Measurements from ENCODE around the gene KIAA0319L. TPM values are rescaled to one million over a fixed set of nuclear protein-coding genes. Genes with fewer than 3 reads are reported as not detected.
A peak's percentile ranks its signal among the peaks of the same experiment; 100 is the strongest.

KIAA0319L gene
- total and polyA plus RNA-seq, 2 donors (not counting 3 experiments of a cell fraction or from before 2014, with no cell fraction given), result 31.4 to 43.4 TPM

- ChIA-PET POLR2A (no interaction called here), CTCF (interaction anchor here (1.4 to 1.5 kb wide), 2 partner anchors 16 to 130 kb away, joined by 4 read pairs; no protein-coding TSS in a partner anchor)
- dilution Hi-C loops (cut with MboI; ENCODE audit: extremely low pct_ligation_motif_present, low sequenced_read_pairs) (no loop called here), intact Hi-C loops (cut with micrococcal nuclease) (no loop called here)
- Histone ChIP-seq H3K4me1 (ENCODE audit: control insufficient read depth, extremely low read depth, insufficient read depth, low read length) (no peaks in the 10 kb centered on the region), H4K20me1 (replicated peaks; ENCODE audit: control insufficient read depth, extremely low read depth, insufficient read depth, low read length) (no peaks in the 10 kb centered on the region), H2AFZ (ENCODE audit: low read depth, low read length) (no peak overlapping the region), H3K27ac (ENCODE audit: insufficient read depth, low read depth, low read length) (no peak overlapping the region), H3K9me3 (replicated peaks; ENCODE audit: control insufficient read depth, insufficient read depth, low read length) (no peaks in the 10 kb centered on the region), H3K27me3 (ENCODE audit: control insufficient read depth in 2 of 2, insufficient read depth in 2 of 2, low read length in 2 of 2) (no peaks in the 10 kb centered on the region), H3K9me1 (replicated peaks; ENCODE audit: control insufficient read depth, extremely low read depth, insufficient read depth, low read length) (no peaks in the 10 kb centered on the region), H3K36me3 (ENCODE audit: control insufficient read depth in 2 of 2, extremely low read depth in 1 of 2, insufficient read depth in 2 of 2, low read length in 2 of 2) (peaks cover 0 to 21% of the 10 kb centered on the region in 2 experiments), H3K79me2 (ENCODE audit: control insufficient read depth, insufficient read depth, low read length) (no peaks in the 10 kb centered on the region), H3K4me3 (replicated peaks in 1 of 3; ENCODE audit: insufficient read depth in 1 of 3, low read depth in 1 of 3, low read length in 3 of 3) (no peak overlapping the region), H3K4me2 (ENCODE audit: insufficient read depth, low read length) (no peak overlapping the region), H3K9ac (replicated peaks; ENCODE audit: extremely low read depth, insufficient read depth, low read length) (no peak overlapping the region)
- DNase-seq (ENCODE audit: low read depth, low spot score) (no peak), FAIRE-seq (no peak)
- no TSS peak for BruUV-seq (replicated peaks)
- TF ChIP-seq MYC (IDR thresholded peaks at IDR 0.05; ENCODE audit: low read depth, low read length) (no peak), EZH2 (IDR thresholded peaks at IDR 0.05; ENCODE audit: borderline replicate concordance, low read depth, low read length, severe bottlenecking) (no peak), POLR2A (IDR thresholded peaks at IDR 0.05; ENCODE audit: low read depth, low read length) (no peak)
- TF ChIP-seq, protein P1, sequence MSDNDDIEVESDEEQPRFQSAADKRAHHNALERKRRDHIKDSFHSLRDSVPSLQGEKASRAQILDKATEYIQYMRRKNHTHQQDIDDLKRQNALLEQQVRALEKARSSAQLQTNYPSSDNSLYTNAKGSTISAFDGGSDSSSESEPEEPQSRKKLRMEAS (IDR thresholded peaks at IDR 0.05; ENCODE audit: insufficient read depth, insufficient read length), result no peak
Observed at GRCh38 chr1:35434703-35435102, 122.5 kb downstream of the KIAA0319L start.

GRCh38 chr1:35433714-35434113, 123.5 kb downstream of the KIAA0319L start:
- Histone ChIP-seq H3K9ac (replicated peaks; ENCODE audit: extremely low read depth, insufficient read depth, low read length) (no peak overlapping the region), H3K36me3 (ENCODE audit: control insufficient read depth in 2 of 2, extremely low read depth in 1 of 2, insufficient read depth in 2 of 2, low read length in 2 of 2) (peaks cover 0 to 21% of the 10 kb centered on the region in 2 experiments), H4K20me1 (replicated peaks; ENCODE audit: control insufficient read depth, extremely low read depth, insufficient read depth, low read length) (no peaks in the 10 kb centered on the region), H3K4me2 (ENCODE audit: insufficient read depth, low read length) (no peak overlapping the region), H3K9me1 (replicated peaks; ENCODE audit: control insufficient read depth, extremely low read depth, insufficient read depth, low read length) (no peaks in the 10 kb centered on the region), H3K27ac (ENCODE audit: insufficient read depth, low read depth, low read length) (no peak overlapping the region), H3K4me1 (ENCODE audit: control insufficient read depth, extremely low read depth, insufficient read depth, low read length) (no peaks in the 10 kb centered on the region), H3K27me3 (ENCODE audit: control insufficient read depth in 2 of 2, insufficient read depth in 2 of 2, low read length in 2 of 2) (no peaks in the 10 kb centered on the region), H3K9me3 (replicated peaks; ENCODE audit: control insufficient read depth, insufficient read depth, low read length) (no peaks in the 10 kb centered on the region), H2AFZ (ENCODE audit: low read depth, low read length) (no peak overlapping the region), H3K4me3 (replicated peaks in 1 of 3; ENCODE audit: insufficient read depth in 1 of 3, low read depth in 1 of 3, low read length in 3 of 3) (no peak overlapping the region), H3K79me2 (ENCODE audit: control insufficient read depth, insufficient read depth, low read length) (no peaks in the 10 kb centered on the region)
- CTCF ChIA-PET, result interaction anchor here (1.4 kb wide), 1 partner anchor 17 kb away, joined by 4 read pairs; no protein-coding TSS in a partner anchor
- FAIRE-seq, result no peak
- intact Hi-C loops (cut with micrococcal nuclease) (no loop called here), dilution Hi-C loops (cut with MboI; ENCODE audit: extremely low pct_ligation_motif_present, low sequenced_read_pairs) (no loop called here)
- DNase-seq (ENCODE audit: low read depth, low spot score), result no peak
- TSS peak; percentile 50 for BruUV-seq (replicated peaks)
- TF ChIP-seq CTCF (IDR thresholded peaks at IDR 0.05; ENCODE audit: extremely low read depth in 1 of 2, insufficient read depth in 1 of 2, low read depth in 1 of 2, low read length in 2 of 2) (no peak), EZH2 (IDR thresholded peaks at IDR 0.05; ENCODE audit: borderline replicate concordance, low read depth, low read length, severe bottlenecking) (no peak), POLR2A (IDR thresholded peaks at IDR 0.05; ENCODE audit: low read depth, low read length) (no peak), GATA2 (IDR thresholded peaks at IDR 0.05; ENCODE audit: insufficient read depth, insufficient read length, low read depth, low read length) (no peak), JUN (IDR thresholded peaks at IDR 0.05; ENCODE audit: borderline replicate concordance, insufficient read depth, insufficient read length, low read depth) (no peak), FOS (IDR thresholded peaks at IDR 0.05; ENCODE audit: borderline replicate concordance, insufficient read depth, low read length) (no peak)
- POLR2A ChIA-PET, result no interaction called here
